ENCODE measurements around the gene YBX2. TPM values are rescaled to one million over a fixed set of nuclear protein-coding genes. Genes with fewer than 3 reads are reported as not detected.
"Not testable (repeated sequence)": the region's sequence is repeated elsewhere in the genome, so short reads cannot be mapped to it uniquely, and the experiment has no call there.

Gene YBX2
- total and polyA plus RNA-seq, 4 donors: 0.10 to 5.6 (median 0.60) TPM; not detected in 1

GRCh38 chr17:7249830-7250229 lies 44.6 kb downstream of the YBX2 start:
- WGBS, 2 donors: 76% methylated on average over 7 of the region's 7 CpGs
- no peak for DNase-seq
- H3K4me3 ChIP-seq (ENCODE audit: low read length in 2 of 2): no peak overlapping the region
- H3K36me3 ChIP-seq (ENCODE audit: control insufficient read depth in 1 of 2, insufficient read depth in 2 of 2, low read length in 1 of 2): peaks cover 0 to 5% of the 10 kb centered on the region in 2 donors
- ATAC-seq (ENCODE audit: low FRiP score): no peak
- H3K27me3 ChIP-seq (ENCODE audit: control insufficient read depth in 1 of 2, insufficient read depth in 2 of 2, low read length in 1 of 2): no peaks in the 10 kb centered on the region
- no peaks in the 10 kb centered on the region for H3K9me3 ChIP-seq (ENCODE audit: control insufficient read depth, low read length)
- intact Hi-C loops (cut with DNase I): loop anchor here in 1 of 2 donors (5.0 kb wide), 1 partner anchor 47 kb away; no protein-coding TSS in a partner anchor
- peaks cover 0 to 2% of the 10 kb centered on the region in 2 donors for H3K4me1 ChIP-seq (ENCODE audit: control insufficient read depth in 1 of 2, insufficient read depth in 2 of 2, low read length in 2 of 2)
- H3K27ac ChIP-seq (ENCODE audit: low read depth in 1 of 2, low read length in 2 of 2): no peak overlapping the region

- WGBS, 2 donors: 76 to 77% methylated on average over 6 of the region's 6 CpGs
Observed at GRCh38 chr17:7249214-7249613, 45.2 kb downstream of the YBX2 start.

GRCh38 chr17:7248796-7249195 lies 45.6 kb downstream of the YBX2 start:
- DNase-seq: no peak
- no peaks in the 10 kb centered on the region for H3K9me3 ChIP-seq (ENCODE audit: control insufficient read depth, low read length)
- ATAC-seq (ENCODE audit: low FRiP score): no peak
- H3K27me3 ChIP-seq (ENCODE audit: control insufficient read depth in 1 of 2, insufficient read depth in 2 of 2, low read length in 1 of 2): no peaks in the 10 kb centered on the region
- peaks cover 0 to 2% of the 10 kb centered on the region in 2 donors for H3K4me1 ChIP-seq (ENCODE audit: control insufficient read depth in 1 of 2, insufficient read depth in 2 of 2, low read length in 2 of 2)
- 66 to 72% methylated on average over 4 of the region's 4 CpGs for WGBS, 2 donors
- H3K36me3 ChIP-seq (ENCODE audit: control insufficient read depth in 1 of 2, insufficient read depth in 2 of 2, low read length in 1 of 2): peaks cover 0 to 2% of the 10 kb centered on the region in 2 donors
- H3K27ac ChIP-seq (ENCODE audit: low read depth in 1 of 2, low read length in 2 of 2): no peak overlapping the region
- H3K4me3 ChIP-seq (ENCODE audit: low read length in 2 of 2): no peak overlapping the region
- intact Hi-C loops (cut with DNase I): no loop called here

More at GRCh38 chr17:7249214-7249613, 45.2 kb downstream of the YBX2 start:
- no peak for DNase-seq
- Histone ChIP-seq H3K27me3 (ENCODE audit: control insufficient read depth in 1 of 2, insufficient read depth in 2 of 2, low read length in 1 of 2) (no peaks in the 10 kb centered on the region), H3K4me3 (ENCODE audit: low read length in 2 of 2) (no peak overlapping the region), H3K4me1 (ENCODE audit: control insufficient read depth in 1 of 2, insufficient read depth in 2 of 2, low read length in 2 of 2) (peaks cover 0 to 2% of the 10 kb centered on the region in 2 donors), H3K36me3 (ENCODE audit: control insufficient read depth in 1 of 2, insufficient read depth in 2 of 2, low read length in 1 of 2) (peaks cover 0 to 2% of the 10 kb centered on the region in 2 donors), H3K9me3 (ENCODE audit: control insufficient read depth, low read length) (no peaks in the 10 kb centered on the region), H3K27ac (ENCODE audit: low read depth in 1 of 2, low read length in 2 of 2) (no peak overlapping the region)
- no peak for ATAC-seq (ENCODE audit: low FRiP score)
- intact Hi-C loops (cut with DNase I): no loop called here

GRCh38 chr17:7246779-7247178 lies 47.7 kb downstream of the YBX2 start:
- intact Hi-C loops (cut with DNase I): no loop called here
- DNase-seq (no peak), ATAC-seq (ENCODE audit: low FRiP score) (no peak)
- Histone ChIP-seq H3K4me1 (ENCODE audit: control insufficient read depth in 1 of 2, insufficient read depth in 2 of 2, low read length in 2 of 2) (peaks cover 0 to 2% of the 10 kb centered on the region in 2 donors), H3K4me3 (ENCODE audit: low read length in 2 of 2) (no peak overlapping the region), H3K27ac (ENCODE audit: low read depth in 1 of 2, low read length in 2 of 2) (no peak overlapping the region), H3K36me3 (ENCODE audit: control insufficient read depth in 1 of 2, insufficient read depth in 2 of 2, low read length in 1 of 2) (peaks cover 0 to 2% of the 10 kb centered on the region in 2 donors), H3K27me3 (ENCODE audit: control insufficient read depth in 1 of 2, insufficient read depth in 2 of 2, low read length in 1 of 2) (no peaks in the 10 kb centered on the region), H3K9me3 (ENCODE audit: control insufficient read depth, low read length) (no peaks in the 10 kb centered on the region)
- WGBS, 2 donors: 89 to 91% methylated on average over 5 of the region's 5 CpGs

- DNase-seq; H3K4me3 ChIP-seq (ENCODE audit: low read length in 2 of 2); H3K27ac ChIP-seq (ENCODE audit: low read depth in 1 of 2, low read length in 2 of 2); H3K9me3 ChIP-seq (ENCODE audit: control insufficient read depth, low read length); H3K27me3 ChIP-seq (ENCODE audit: control insufficient read depth in 1 of 2, insufficient read depth in 2 of 2, low read length in 1 of 2); intact Hi-C loops (cut with DNase I); H3K4me1 ChIP-seq (ENCODE audit: control insufficient read depth in 1 of 2, insufficient read depth in 2 of 2, low read length in 2 of 2); H3K36me3 ChIP-seq (ENCODE audit: control insufficient read depth in 1 of 2, insufficient read depth in 2 of 2, low read length in 1 of 2); ATAC-seq (ENCODE audit: low FRiP score): not testable (repeated sequence)
- WGBS, 2 donors: 67 to 69% methylated on average over 10 of the region's 10 CpGs
Observed at GRCh38 chr17:7243838-7244237, 50.6 kb downstream of the YBX2 start.

GRCh38 chr17:7243453-7243729 lies 51.0 kb downstream of the YBX2 start:
- peaks cover 0 to 2% of the 10 kb centered on the region in 2 donors for H3K36me3 ChIP-seq (ENCODE audit: control insufficient read depth in 1 of 2, insufficient read depth in 2 of 2, low read length in 1 of 2)
- H3K27ac ChIP-seq (ENCODE audit: low read depth in 1 of 2, low read length in 2 of 2): peak overlapping the region in 1 of 2 donors; percentile 96
- WGBS, 2 donors: 24% methylated on average over 2 of the region's 2 CpGs

GRCh38 chr17:7242717-7243452 lies 51.6 kb downstream of the YBX2 start:
- 0% methylated on average over 42 to 49 of the region's 49 CpGs for WGBS, 2 donors
- peaks cover 0 to 3% of the 10 kb centered on the region in 2 donors for H3K4me1 ChIP-seq (ENCODE audit: control insufficient read depth in 1 of 2, insufficient read depth in 2 of 2, low read length in 2 of 2)
- intact Hi-C loops (cut with DNase I): no loop called here

More at GRCh38 chr17:7243453-7243729, 51.0 kb downstream of the YBX2 start:
- Histone ChIP-seq H3K27me3 (ENCODE audit: control insufficient read depth in 1 of 2, insufficient read depth in 2 of 2, low read length in 1 of 2) (no peaks in the 10 kb centered on the region), H3K4me1 (ENCODE audit: control insufficient read depth in 1 of 2, insufficient read depth in 2 of 2, low read length in 2 of 2) (peaks cover 0 to 3% of the 10 kb centered on the region in 2 donors), H3K4me3 (ENCODE audit: low read length in 2 of 2) (peak overlapping the region; percentile 20 to 42), H3K9me3 (ENCODE audit: control insufficient read depth, low read length) (no peaks in the 10 kb centered on the region)
- ATAC-seq (ENCODE audit: low FRiP score) (no peak), DNase-seq (no peak)
- intact Hi-C loops (cut with DNase I): no loop called here

GRCh38 chr17:7241783-7242716 lies 52.4 kb downstream of the YBX2 start, which contains the start of gene GABARAP:
Gene GABARAP, minus strand, starts transcription at chr17:7242449. Its CDS starts 119 bp downstream, at chr17:7242330.
- ATAC-seq (ENCODE audit: low FRiP score): peak; percentile 90
- H3K4me3 ChIP-seq (ENCODE audit: low read length in 2 of 2): peak within 1 kb of the TSS; percentile 48 to 51
- 0 to 1% methylated on average over 58 to 62 of the region's 62 CpGs for WGBS, 2 donors
- H3K27ac ChIP-seq (ENCODE audit: low read depth in 1 of 2, low read length in 2 of 2): peak within 1 kb of the TSS; percentile 72 to 96
- DNase-seq: peak; percentile 96 to 98
- H3K36me3 ChIP-seq (ENCODE audit: control insufficient read depth in 1 of 2, insufficient read depth in 2 of 2, low read length in 1 of 2): peaks cover 0 to 2% of the 10 kb centered on the region in 2 donors
- peaks cover 0 to 3% of the 10 kb centered on the region in 2 donors for H3K4me1 ChIP-seq (ENCODE audit: control insufficient read depth in 1 of 2, insufficient read depth in 2 of 2, low read length in 2 of 2)
- no peaks in the 10 kb centered on the region for H3K9me3 ChIP-seq (ENCODE audit: control insufficient read depth, low read length)
- intact Hi-C loops (cut with DNase I): no loop called here
- no peaks in the 10 kb centered on the region for H3K27me3 ChIP-seq (ENCODE audit: control insufficient read depth in 1 of 2, insufficient read depth in 2 of 2, low read length in 1 of 2)

More at GRCh38 chr17:7242717-7243452, 51.6 kb downstream of the YBX2 start:
- DNase-seq: peak; percentile 98
- ATAC-seq (ENCODE audit: low FRiP score): peak; percentile 88
- peaks cover 0 to 2% of the 10 kb centered on the region in 2 donors for H3K36me3 ChIP-seq (ENCODE audit: control insufficient read depth in 1 of 2, insufficient read depth in 2 of 2, low read length in 1 of 2)
- no peaks in the 10 kb centered on the region for H3K9me3 ChIP-seq (ENCODE audit: control insufficient read depth, low read length)
- H3K4me3 ChIP-seq (ENCODE audit: low read length in 2 of 2): peak overlapping the region; percentile 20 to 51
- H3K27ac ChIP-seq (ENCODE audit: low read depth in 1 of 2, low read length in 2 of 2): peak overlapping the region in 1 of 2 donors; percentile 96
- no peaks in the 10 kb centered on the region for H3K27me3 ChIP-seq (ENCODE audit: control insufficient read depth in 1 of 2, insufficient read depth in 2 of 2, low read length in 1 of 2)
